Cardiac fibroblast (primary cell): ENCODE results near the gene IL10RA.

Experiments used
- DNase-seq, 2 donors: peaks; one replicate each; pipeline versions ENCODE4 v3.0.0 to v3.0.0-alpha.2; 2010; ENCODE audit warnings: low read depth in 2 of 2
- H3K4me3 ChIP-seq, 2 donors: replicated peaks in 1 of 2; 1 replicate in 1 of 2; 2 replicates in 1 of 2; pipeline ENCODE4 v1.5.1; 2011; ENCODE audit warnings: low read depth in 2 of 2, low read length in 2 of 2, mild to moderate bottlenecking in 2 of 2, moderate library complexity in 1 of 2
- TF ChIP-seq, protein P1 (sequence below): IDR thresholded peaks from one replicate; pipeline ENCODE4 v1.5.1; 2011; ENCODE audit warnings: low read depth, mild to moderate bottlenecking, low read length, inconsistent platforms

Gene IL10RA

DNA sequence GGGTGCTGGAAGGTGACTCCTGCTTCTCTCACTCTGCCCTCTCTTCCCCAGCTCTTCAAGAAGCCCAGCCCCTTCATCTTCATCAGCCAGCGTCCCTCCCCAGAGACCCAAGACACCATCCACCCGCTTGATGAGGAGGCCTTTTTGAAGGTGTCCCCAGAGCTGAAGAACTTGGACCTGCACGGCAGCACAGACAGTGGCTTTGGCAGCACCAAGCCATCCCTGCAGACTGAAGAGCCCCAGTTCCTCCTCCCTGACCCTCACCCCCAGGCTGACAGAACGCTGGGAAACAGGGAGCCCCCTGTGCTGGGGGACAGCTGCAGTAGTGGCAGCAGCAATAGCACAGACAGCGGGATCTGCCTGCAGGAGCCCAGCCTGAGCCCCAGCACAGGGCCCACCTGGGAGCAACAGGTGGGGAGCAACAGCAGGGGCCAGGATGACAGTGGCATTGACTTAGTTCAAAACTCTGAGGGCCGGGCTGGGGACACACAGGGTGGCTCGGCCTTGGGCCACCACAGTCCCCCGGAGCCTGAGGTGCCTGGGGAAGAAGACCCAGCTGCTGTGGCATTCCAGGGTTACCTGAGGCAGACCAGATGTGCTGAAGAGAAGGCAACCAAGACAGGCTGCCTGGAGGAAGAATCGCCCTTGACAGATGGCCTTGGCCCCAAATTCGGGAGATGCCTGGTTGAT lies 12.6 kb downstream of the IL10RA start:
- no peak overlapping the region for H3K4me3 ChIP-seq
- TF ChIP-seq, protein P1, sequence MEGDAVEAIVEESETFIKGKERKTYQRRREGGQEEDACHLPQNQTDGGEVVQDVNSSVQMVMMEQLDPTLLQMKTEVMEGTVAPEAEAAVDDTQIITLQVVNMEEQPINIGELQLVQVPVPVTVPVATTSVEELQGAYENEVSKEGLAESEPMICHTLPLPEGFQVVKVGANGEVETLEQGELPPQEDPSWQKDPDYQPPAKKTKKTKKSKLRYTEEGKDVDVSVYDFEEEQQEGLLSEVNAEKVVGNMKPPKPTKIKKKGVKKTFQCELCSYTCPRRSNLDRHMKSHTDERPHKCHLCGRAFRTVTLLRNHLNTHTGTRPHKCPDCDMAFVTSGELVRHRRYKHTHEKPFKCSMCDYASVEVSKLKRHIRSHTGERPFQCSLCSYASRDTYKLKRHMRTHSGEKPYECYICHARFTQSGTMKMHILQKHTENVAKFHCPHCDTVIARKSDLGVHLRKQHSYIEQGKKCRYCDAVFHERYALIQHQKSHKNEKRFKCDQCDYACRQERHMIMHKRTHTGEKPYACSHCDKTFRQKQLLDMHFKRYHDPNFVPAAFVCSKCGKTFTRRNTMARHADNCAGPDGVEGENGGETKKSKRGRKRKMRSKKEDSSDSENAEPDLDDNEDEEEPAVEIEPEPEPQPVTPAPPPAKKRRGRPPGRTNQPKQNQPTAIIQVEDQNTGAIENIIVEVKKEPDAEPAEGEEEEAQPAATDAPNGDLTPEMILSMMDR, result no peak
- DNase-seq, result no peak

DNA sequence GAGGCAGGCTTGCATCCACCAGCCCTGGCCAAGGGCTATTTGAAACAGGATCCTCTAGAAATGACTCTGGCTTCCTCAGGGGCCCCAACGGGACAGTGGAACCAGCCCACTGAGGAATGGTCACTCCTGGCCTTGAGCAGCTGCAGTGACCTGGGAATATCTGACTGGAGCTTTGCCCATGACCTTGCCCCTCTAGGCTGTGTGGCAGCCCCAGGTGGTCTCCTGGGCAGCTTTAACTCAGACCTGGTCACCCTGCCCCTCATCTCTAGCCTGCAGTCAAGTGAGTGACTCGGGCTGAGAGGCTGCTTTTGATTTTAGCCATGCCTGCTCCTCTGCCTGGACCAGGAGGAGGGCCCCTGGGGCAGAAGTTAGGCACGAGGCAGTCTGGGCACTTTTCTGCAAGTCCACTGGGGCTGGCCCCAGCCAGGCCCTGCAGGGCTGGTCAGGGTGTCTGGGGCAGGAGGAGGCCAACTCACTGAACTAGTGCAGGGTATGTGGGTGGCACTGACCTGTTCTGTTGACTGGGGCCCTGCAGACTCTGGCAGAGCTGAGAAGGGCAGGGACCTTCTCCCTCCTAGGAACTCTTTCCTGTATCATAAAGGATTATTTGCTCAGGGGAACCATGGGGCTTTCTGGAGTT lies 13.3 kb downstream of the IL10RA start:
- TF ChIP-seq, protein P1, result no peak
- H3K4me3 ChIP-seq, result no peak overlapping the region
- DNase-seq, result no peak

DNA sequence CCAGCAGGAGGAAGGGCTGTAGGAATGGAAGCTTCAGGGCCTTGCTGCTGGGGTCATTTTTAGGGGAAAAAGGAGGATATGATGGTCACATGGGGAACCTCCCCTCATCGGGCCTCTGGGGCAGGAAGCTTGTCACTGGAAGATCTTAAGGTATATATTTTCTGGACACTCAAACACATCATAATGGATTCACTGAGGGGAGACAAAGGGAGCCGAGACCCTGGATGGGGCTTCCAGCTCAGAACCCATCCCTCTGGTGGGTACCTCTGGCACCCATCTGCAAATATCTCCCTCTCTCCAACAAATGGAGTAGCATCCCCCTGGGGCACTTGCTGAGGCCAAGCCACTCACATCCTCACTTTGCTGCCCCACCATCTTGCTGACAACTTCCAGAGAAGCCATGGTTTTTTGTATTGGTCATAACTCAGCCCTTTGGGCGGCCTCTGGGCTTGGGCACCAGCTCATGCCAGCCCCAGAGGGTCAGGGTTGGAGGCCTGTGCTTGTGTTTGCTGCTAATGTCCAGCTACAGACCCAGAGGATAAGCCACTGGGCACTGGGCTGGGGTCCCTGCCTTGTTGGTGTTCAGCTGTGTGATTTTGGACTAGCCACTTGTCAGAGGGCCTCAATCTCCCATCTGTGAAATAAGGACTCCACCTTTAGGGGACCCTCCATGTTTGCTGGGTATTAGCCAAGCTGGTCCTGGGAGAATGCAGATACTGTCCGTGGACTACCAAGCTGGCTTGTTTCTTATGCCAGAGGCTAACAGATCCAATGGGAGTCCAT lies 14.1 kb downstream of the IL10RA start:
- TF ChIP-seq, protein P1, result no peak
- no peak overlapping the region for H3K4me3 ChIP-seq
- DNase-seq, result no peak

DNA sequence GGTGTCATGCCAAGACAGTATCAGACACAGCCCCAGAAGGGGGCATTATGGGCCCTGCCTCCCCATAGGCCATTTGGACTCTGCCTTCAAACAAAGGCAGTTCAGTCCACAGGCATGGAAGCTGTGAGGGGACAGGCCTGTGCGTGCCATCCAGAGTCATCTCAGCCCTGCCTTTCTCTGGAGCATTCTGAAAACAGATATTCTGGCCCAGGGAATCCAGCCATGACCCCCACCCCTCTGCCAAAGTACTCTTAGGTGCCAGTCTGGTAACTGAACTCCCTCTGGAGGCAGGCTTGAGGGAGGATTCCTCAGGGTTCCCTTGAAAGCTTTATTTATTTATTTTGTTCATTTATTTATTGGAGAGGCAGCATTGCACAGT lies 14.6 kb downstream of the IL10RA start:
- no peak for DNase-seq
- no peak overlapping the region for H3K4me3 ChIP-seq
- TF ChIP-seq, protein P1, result no peak

DNA sequence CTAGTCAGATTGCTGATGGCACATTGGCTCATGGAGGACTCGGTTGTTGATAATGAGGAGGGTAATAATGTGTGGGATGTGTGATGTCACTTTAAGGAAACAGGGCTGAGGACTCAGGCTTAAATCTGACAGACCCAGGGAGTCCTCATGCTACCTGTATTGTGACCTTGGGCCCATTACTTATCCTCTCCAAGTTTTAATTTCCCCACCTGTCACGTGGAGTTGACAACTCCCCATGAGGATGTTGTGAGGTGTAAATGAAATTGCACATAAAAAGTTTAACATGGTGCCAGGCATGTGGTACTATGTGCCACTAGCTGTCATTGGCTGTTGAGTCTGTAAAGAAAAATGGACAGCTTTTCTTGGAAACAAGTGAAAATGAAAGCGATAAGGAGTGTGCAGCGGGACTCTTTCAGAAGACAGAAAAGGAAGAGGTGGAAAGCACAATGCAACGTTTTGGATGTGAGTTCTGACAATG lies 15.3 kb downstream of the IL10RA start:
- TF ChIP-seq, protein P1, result no peak
- no peak for DNase-seq
- no peak overlapping the region for H3K4me3 ChIP-seq

DNA sequence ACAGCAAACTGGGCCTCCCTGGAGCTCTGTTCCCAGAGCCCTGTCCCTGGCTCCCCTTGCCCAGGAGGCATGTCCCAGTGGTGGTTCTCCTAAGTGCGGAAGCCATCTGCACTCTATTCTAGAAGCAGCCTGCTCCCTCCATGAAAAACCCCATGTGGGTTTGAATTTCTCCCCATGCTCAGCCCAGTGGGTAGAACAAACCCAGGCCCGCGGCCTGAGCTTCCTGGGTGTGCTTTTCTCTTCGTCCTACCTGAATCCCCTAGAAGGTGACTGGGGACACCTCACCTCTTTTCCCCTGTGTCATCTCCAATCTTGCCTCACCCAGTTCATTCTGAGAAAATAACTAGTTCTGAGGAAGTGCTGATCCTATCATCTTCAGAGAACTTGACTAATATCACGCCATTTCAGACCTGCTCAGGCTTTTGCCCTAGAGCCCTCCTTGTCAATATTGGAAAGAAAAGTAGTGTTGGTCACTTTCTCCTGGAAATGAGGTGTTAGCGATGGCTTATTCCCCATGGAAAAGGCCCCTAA lies 15.9 kb downstream of the IL10RA start:
- TF ChIP-seq, protein P1, result no peak
- no peak for DNase-seq
- H3K4me3 ChIP-seq, result no peak overlapping the region
